GM19395 (cell line): ENCODE data around the gene AFF1.
"Not testable (repeated sequence)": the region's sequence is repeated elsewhere in the genome, so short reads cannot be mapped to it uniquely, and the experiment has no call there.

Experiments used
- ATAC-seq: cut with Tn5 transposase; IDR thresholded peaks from one replicate; pipeline ENCODE4 v1.9.1; 2021; ENCODE audit warnings: mild to moderate bottlenecking, moderate library complexity; ENCODE audit not compliant: unreplicated experiment

The AFF1 gene

GRCh38 chr4:87077914-87078585 lies 143.2 kb downstream of the AFF1 start:
- no peak for ATAC-seq

GRCh38 chr4:87078987-87079486 lies 144.2 kb downstream of the AFF1 start:
- ATAC-seq = no peak

DNA sequence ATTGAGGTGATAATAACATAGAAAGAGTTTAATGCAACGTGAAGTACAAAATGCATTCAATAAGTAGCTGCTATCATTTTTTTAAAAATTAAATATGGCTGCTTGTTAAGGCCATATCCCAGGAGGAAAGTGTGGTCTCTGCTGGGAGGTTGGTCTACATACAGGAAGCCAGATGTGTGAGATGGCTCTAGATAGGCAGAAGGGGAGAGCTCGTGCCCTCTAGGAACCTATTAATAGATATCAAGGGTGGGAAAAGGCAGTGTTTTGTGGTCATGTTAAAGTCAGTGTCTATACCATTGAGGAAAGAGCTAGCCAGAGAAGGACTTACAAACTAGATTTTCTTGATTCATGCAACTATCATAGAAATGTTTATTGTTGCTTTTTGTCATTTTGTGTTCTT lies 145.2 kb downstream of the AFF1 start:
- ATAC-seq = no peak

- no peak for ATAC-seq
These were observed 145.7 kb downstream of the AFF1 start for GRCh38 chr4:87080462-87080861.

DNA sequence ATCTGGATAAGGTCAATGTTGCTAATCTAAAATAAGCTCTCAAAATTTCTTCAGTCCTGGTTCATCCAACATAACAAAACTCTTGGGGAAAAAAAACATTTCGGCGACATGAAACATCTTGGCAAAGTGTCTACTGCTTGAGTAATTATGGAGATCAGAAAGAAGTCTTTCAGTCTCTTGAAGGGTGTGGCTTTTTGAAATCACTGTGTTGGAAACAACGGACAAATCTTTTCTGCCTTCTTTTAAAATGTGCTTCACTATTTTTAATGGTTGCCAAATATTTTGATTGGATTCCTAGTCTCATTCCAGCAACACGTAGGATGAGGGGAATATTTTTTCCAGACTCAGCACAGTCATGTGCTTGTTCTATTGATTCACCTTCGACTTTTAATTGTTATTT lies 147.0 kb downstream of the AFF1 start:
- ATAC-seq = no peak

DNA sequence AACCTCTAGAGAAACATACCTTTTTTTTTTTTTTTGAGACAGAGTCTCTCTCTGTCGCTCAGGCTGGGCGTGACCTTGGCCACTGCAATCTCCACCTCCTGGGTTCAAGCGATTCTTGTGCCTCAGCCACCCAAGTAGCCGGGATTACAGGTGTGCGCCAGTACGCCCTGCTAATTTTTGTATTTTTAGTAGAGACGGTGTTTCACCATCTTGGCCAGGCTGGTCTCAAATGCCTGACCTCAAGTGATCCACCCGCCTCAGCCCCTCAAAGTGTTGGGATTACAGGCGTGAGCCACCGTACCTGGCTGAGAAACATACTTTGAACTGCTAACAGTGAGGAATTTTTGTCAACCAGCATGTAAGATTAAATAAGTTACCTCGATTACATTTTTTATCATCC lies 150.9 kb downstream of the AFF1 start:
- ATAC-seq = not testable (repeated sequence)

DNA sequence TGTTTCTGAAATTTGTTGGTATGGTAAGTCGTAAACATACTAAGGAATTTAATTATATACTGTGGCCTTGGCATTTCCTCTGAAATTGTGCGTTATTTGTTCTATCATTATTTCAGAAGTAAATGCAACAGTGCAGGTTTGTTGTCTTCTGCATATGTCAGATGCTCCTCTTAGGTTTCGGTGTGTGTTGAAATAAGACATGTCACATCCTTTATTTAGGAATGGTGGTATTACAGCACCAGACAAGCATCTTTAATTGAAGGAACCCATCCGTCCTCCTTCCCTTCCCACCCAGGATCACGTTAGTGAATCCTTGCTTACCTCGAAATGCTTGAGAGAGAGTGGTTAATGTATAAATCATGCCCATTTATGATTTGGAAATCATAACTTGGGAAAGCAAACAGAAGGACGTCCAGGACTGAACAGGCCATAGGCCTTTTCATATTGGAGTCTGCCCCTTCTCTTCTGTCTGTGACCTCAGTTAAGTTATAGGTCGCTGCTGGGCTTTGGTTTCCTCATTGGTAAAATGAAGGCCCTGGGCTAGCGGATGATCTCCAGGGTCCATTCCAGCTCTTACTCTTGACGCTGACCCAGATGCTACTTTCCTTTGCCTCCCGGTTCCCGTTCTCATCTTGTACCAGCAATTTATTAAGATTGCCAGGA lies 151.5 kb downstream of the AFF1 start:
- ATAC-seq = no peak

- ATAC-seq = no peak
These were observed 152.2 kb downstream of the AFF1 start for GRCh38 chr4:87087015-87087414.

DNA sequence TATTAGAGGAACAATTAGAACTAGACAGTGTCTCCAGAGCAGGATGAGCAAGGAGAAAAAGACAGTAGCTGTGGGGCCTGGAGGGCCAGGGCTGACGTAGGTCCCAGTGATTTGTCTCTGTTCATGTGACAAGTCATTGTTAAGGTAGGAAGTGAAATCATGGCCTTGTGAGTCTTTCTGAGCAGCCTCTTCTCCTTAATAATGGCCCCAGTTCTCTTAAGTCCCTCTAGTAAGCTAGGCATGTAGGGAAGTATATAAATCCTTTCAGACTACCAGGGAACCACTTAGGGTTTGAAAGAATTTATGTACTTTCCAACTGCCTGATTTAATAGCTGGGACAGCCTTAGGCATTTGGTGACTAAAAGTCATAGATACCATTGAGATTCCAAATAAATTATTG lies 152.6 kb downstream of the AFF1 start:
- no peak for ATAC-seq

- ATAC-seq = no peak
These were observed 153.4 kb downstream of the AFF1 start for GRCh38 chr4:87088186-87088585.

- no peak for ATAC-seq
These were observed 154.6 kb downstream of the AFF1 start for GRCh38 chr4:87089368-87089767.

DNA sequence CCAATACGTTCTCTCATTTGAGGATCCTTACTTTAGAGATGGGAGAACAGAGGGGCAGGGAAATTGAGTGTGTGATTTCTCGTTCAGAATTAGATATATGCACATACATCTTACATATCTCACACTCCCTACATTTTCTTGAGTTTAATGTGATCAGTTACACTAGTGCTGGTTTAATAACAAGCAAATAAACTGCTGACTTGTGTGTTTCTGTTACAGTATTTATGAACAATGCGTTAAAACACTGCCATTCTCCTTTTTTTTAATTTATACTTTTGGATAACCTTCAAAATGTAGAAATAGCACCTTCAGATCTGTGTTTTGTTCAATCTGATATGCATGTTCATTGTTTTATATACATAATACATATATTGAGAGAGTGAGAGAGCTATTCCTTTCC lies 155.5 kb downstream of the AFF1 start:
- no peak for ATAC-seq

- no peak for ATAC-seq
These were observed 157.8 kb downstream of the AFF1 start for GRCh38 chr4:87092389-87093141.

- ATAC-seq = peak; percentile 92
These were observed 158.8 kb downstream of the AFF1 start for GRCh38 chr4:87093443-87094123.

- ATAC-seq = no peak
These were observed 162.3 kb downstream of the AFF1 start for GRCh38 chr4:87097075-87097474.

GRCh38 chr4:87100168-87100567 lies 165.4 kb downstream of the AFF1 start:
- ATAC-seq = no peak

GRCh38 chr4:87101543-87102199 lies 166.9 kb downstream of the AFF1 start:
- ATAC-seq = no peak

DNA sequence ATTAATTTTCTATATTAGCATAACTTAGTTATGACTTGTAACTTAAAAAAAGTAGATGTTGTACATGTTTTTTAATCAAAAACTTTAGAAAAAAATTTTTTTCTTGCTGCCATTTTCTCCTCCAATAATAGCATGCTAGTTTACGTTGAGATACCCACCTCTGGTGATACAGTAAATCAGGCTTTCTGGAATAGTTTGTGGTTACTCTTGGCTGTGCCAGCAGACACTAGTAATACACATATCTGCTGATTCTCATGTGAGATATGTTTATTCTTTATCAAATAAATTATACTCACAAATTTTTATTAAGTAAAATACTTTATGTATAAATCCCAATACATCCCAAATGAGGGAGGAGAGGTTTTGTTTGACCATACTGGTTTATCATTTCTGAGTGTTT lies 168.3 kb downstream of the AFF1 start:
- no peak for ATAC-seq

GRCh38 chr4:87103691-87104187 lies 168.9 kb downstream of the AFF1 start:
- no peak for ATAC-seq

- ATAC-seq = no peak
These were observed 170.5 kb downstream of the AFF1 start for GRCh38 chr4:87105101-87105845.
